PC-9 (cell line): ENCODE results near the gene NUP205.

Experiments used
- EZH2 ChIP-seq: fragments of 200-600 bp; sonication (generic); IDR thresholded peaks from 2 replicates; pipeline ENCODE4 v1.8.0; 2017; ENCODE audit warnings: antibody characterized with exemption, low read depth
- TF ChIP-seq, protein P1 (sequence below): fragments of 200-600 bp; sonication (generic); conservative IDR thresholded peaks from 2 replicates; pipeline ENCODE4 v1.6.1; 2017; ENCODE audit warnings: mixed run types, antibody characterized with exemption, mild to moderate bottlenecking, moderate library complexity

DNA sequence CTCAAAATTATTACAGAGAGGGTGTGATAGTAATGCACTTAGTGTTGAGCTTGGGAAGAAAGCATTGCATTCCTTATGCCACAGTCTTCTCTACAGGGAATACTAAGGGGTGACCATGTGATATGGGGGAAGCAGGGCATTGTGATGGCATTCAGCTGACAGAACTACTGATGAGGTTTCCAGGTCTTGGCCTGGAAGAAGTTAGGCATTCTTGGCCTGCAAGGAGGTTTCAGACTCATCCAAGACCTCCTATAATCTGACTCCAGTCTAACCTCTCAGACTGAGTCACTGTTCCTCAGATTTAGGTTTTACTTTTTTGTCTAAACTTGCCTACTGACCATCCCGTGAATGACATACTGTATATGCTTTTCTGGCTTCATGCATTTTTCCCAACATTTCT lies 112.5 kb downstream of the NUP205 start:
- TF ChIP-seq, protein P1, sequence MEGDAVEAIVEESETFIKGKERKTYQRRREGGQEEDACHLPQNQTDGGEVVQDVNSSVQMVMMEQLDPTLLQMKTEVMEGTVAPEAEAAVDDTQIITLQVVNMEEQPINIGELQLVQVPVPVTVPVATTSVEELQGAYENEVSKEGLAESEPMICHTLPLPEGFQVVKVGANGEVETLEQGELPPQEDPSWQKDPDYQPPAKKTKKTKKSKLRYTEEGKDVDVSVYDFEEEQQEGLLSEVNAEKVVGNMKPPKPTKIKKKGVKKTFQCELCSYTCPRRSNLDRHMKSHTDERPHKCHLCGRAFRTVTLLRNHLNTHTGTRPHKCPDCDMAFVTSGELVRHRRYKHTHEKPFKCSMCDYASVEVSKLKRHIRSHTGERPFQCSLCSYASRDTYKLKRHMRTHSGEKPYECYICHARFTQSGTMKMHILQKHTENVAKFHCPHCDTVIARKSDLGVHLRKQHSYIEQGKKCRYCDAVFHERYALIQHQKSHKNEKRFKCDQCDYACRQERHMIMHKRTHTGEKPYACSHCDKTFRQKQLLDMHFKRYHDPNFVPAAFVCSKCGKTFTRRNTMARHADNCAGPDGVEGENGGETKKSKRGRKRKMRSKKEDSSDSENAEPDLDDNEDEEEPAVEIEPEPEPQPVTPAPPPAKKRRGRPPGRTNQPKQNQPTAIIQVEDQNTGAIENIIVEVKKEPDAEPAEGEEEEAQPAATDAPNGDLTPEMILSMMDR = no peak
- no peak for TF ChIP-seq EZH2
